HL-60 (cell line): ENCODE data around the gene CCDC146.
"Not testable (repeated sequence)": the region's sequence is repeated elsewhere in the genome, so short reads cannot be mapped to it uniquely, and the experiment has no call there.

Experiments used
- CTCF ChIP-seq: IDR thresholded peaks from one replicate; pipeline ENCODE4 v1.5.1; 2011; ENCODE audit warnings: low read length, control low read depth, inconsistent platforms; ENCODE audit not compliant: insufficient read depth
- POLR2AphosphoS5 ChIP-seq: IDR thresholded peaks from 2 replicates; pipeline ENCODE4 v1.6.1; 2012; ENCODE audit warnings: low read depth

DNA sequence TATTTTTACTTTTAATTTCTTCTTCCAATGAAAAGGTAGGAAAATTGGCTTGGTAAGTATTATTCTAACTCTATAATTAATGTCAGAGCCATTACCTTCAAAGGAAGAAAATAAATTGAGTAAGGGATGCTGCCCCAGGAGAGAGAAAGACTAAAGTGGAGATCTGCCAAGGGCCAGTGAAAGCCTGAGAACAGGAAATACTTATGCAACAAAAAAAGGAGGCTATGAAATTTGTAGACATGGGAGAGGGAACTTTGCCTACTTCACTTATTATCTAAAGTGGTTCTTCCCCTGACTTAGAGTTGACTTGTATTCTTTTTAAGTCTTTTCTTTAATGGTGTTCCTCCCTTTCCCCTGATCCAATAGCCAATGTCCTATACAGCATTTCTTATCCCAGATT, 29.8 kb downstream of the CCDC146 start:
- not testable (repeated sequence) for TF ChIP-seq CTCF, POLR2AphosphoS5
